ENCODE data around the gene COX5B.
A peak's percentile ranks its signal among the peaks of the same experiment; 100 is the strongest.
"Not testable (repeated sequence)": the region's sequence is repeated elsewhere in the genome, so short reads cannot be mapped to it uniquely, and the experiment has no call there.

Gene COX5B

GRCh38 chr2:97654309-97654708 is 8.4 kb downstream of the COX5B start:
- no peak for DNase-seq (ENCODE audit: low read depth)

DNA sequence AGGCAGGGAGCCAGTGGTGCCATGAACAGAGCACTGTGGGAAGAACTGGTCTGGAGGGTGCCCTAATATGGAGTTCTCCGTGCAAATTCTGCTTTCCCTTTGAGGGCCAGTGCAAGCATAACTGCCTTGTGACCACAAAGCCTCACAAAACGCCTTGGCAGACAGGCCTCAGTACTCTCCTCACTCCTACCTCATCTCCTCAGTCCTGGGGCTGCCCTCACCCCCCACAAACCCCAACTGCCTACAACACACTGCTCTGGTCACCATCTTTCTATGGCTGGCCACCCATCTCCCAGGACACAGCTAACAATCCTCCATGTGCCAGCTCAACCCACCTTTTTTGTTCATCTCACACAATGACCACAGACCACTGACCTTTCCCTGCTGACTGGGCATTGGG is 8.9 kb downstream of the COX5B start:
- DNase-seq (ENCODE audit: low read depth): no peak

DNA sequence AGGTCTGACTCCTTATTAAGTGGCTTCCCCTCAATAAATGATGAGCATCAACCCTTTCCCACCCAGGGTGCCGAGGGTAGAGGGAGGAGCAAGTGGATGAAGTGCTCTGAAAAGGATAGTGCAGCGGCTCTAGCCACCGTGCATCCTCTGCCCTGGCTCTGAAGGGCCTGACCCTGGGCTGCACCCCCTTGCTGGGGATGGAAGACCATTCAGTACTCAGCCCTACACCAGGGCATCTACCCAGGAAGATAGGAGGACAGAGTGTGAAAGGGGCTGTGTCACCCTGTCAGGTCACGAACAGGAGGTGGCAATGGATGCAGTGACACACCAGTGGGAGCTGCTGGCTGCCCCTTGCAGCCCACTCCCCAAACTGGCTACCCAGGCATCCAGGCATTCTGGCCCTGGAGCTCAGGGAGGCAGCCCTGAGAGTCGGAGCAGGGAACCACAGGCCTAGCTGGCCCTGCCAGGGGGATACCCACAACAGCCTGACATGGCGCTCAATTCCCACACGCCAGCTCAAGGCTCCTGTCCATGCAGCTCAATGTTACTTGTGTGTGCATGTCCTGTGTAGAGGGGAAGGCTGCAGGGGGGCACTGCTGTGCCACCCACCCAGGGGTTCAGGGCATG is 10.4 kb downstream of the COX5B start:
- DNase-seq (ENCODE audit: low read depth): no peak

DNA sequence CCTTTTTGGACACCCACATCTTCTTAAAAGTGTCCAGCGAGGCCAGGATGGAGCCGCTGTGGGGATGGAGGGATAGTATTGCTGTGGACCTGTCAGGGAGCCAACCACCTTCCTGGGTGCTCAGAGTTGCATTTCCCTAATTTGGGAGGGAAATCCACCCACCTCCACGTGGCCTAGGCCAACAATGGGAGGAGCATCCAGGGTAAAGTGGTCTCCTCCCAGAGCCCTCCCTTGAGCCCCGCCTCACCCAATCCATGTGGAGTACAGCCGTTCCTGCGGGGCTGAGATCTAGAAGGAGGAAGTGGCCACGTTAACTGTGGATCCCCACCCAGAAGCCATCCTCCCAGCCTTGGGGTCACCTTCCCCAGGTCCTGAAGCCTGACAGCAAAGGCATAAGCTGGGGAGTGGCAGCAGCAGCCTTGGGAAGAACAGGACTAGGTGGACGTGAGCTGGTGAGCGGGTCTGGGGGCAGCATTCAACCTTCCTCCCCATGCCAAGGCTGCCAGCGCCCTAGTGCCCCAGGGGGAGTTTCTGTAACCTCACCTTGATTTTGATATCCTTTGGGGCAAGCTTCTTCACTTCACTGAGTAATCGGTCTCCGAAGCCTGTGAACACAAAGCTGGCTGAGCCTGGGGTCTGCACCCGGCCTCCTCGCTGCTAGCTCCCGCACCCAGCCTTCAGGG is 11.2 kb downstream of the COX5B start:
- no peak for DNase-seq (ENCODE audit: low read depth)

DNA sequence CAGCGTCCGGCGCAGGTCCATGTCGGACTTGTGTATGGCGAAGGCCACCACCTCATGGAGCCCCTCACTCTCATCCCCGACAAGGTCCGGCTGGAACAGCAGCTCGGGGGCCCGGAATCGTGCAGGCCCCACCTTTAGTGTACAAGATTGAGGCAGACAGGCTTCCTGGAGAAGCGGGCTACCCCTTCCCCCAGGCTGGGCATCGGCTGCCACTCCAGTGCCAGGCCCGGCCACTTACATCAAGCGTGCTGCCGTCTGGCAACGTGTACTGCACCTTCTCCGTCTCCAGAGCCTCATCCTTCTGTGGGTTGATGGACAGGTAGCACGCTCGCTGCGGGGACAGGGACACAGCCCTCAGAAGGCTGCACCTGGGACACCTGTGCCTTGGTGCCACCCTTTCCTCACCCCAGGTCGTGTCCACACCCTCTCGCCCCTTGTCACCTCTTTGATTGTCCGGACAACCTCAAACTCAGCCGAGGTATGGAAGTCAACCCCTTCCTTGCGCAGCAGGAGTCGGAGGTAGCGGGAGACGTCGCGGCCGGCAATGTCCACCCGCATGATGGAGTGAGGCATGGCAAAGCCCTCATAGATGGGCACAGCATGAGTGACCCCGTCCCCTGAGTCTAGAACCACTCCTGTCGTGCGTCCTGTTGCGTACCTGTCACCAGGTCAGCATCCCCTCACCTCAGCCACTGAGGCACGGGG is 12.3 kb downstream of the COX5B start:
- DNase-seq (ENCODE audit: low read depth): no peak

- DNase-seq (ENCODE audit: low read depth): no peak
These were observed 12.9 kb downstream of the COX5B start for GRCh38 chr2:97658691-97659157.

GRCh38 chr2:97659256-97660043 is 13.6 kb downstream of the COX5B start:
- no peak for DNase-seq (ENCODE audit: low read depth)

DNA sequence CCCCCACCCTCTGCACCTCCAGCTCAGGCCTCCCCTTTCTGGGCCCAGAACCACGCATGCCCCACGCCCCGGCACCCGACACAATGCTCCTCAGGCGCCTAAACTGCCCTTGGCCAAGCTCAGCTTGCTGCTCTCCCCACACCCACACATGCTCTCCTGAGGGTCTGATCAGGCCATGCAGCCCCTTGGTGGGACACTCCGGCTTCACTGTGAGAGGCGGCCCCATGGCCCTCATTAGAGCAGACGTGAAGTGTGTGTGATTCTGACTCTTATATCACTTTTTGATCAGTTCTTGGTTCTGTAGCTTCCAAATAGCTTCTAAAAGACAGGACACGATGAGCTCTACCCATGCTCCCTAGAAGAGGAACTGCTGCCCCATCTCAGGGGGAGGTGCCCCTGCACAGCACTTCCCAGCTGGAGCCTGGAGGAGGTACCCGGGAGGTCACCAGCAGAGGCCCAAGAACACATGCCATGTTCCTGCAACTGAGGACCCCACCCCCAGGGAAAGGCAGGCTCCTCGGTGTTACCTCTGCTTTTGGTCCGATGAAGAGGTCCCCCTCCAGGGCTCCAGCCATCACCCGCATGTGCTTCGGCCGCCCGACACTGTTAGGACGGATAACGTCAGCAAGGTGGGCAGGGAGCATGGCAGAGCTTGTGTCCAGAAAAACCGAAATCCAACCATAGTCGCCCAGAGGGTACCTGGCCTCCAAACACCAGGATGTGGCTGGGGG is 14.3 kb downstream of the COX5B start:
- DNase-seq (ENCODE audit: low read depth): no peak

DNA sequence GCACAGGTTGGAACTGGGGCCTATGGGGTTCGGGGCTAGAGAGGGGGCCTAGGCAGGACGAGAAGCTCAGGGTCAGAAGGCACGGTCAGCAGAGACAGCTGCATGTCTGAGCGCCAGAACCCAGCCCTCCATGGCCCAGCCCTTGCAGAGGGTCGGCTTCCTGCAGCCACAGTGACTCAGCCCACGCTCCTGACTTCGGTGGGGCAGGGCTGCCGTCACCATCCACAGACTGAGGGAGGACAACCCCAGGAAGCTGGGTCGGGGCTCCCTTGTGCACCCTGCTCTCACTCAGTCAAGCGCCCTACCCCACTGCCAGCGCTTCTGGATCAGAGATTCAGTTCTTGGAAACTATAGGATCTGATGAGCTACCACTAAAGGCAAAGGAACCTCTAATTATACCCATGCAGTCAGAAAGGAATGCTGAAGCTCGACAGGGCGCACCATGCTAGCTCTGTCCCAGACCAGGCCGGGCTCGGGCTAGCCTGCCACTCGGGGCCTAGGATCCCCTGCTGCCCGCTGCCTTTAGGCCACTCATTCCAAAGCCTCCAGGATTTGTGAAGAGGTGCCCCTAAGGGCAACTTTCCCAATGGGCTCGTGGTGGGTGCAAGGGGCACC is 15.0 kb downstream of the COX5B start:
- DNase-seq (ENCODE audit: low read depth): no peak

GRCh38 chr2:97661927-97662326 is 16.1 kb downstream of the COX5B start:
- DNase-seq (ENCODE audit: low read depth): no peak

DNA sequence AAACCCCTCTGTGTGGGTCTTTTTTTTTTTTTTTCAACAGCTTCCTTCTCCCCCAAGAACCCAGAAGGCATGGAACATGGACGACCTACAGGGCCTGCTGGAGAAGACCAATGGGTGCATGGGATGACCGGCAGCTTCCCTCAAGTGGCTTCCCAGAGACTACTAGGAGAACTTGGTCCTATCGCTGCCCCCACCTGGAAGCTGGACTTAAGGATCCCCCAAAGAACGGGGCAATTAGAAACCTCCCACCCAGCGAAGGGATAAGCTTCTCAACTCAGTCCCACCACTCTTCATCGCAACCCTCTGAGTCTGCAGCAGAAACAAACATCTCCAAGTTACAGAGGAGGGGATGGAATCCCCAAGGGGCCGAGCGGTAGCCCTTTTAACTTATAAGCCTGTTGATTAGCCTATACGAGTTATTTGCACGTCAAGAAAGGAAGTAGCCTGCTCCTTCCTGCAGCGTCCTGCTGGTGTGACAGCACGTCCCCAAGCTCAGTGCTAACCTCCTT is 16.6 kb downstream of the COX5B start:
- DNase-seq (ENCODE audit: low read depth): no peak

GRCh38 chr2:97662895-97663625 is 17.2 kb downstream of the COX5B start:
- DNase-seq (ENCODE audit: low read depth): no peak

DNA sequence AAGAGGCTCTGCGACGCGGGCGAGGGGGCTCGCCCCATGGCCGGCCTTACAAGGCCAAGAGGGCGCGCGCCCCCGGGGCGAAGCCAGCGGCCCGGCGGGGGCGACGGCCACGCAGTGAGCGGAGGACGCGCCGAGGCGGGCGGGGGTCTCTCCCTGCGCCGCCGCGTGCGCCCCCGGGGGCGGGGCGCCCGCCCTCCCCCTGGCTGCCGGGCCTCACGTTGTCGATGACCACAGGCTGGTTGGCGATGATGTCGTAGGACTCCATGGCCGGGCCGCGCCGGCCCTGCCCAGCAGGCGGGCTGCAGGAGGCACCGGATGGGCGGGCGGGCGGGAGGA is 17.7 kb downstream of the COX5B start:
- DNase-seq (ENCODE audit: low read depth): no peak

GRCh38 chr2:97663962-97664635 is 18.2 kb downstream of the COX5B start, which contains the start of gene ACTR1B:
Gene ACTR1B (minus strand): TSS chr2:97664044. CDS start chr2:97663890, 154 bp downstream.
- DNase-seq (ENCODE audit: low read depth): peak; percentile 89

- DNase-seq (ENCODE audit: low read depth): no peak
These were observed 18.7 kb downstream of the COX5B start for GRCh38 chr2:97664636-97664970.

- no peak for DNase-seq (ENCODE audit: low read depth)
These were observed 23.6 kb downstream of the COX5B start, which contains the start of gene C2orf92 for GRCh38 chr2:97669448-97669847. Gene C2orf92 (plus strand): TSS chr2:97669713. CDS start chr2:97669789, 76 bp downstream.

DNA sequence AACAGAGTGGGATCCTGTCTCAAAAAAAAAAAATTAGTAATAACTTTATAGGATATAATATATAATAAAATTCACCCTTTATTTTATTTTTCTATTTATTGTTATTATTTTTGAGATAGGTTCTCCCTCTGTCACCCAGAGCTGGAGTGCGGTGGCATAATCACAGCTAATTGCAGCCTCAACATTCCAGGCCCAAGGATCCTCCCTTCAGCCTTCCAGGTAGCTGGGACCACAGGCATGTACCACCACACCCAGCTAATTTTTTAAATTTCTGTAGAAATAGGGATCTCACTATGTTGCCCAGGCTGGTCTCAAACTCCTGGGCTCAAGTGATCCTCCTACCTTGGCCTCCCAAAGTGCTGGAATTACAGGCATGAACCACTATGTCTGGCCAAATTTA is 24.6 kb downstream of the COX5B start:
- DNase-seq (ENCODE audit: low read depth): no peak

- no peak for DNase-seq (ENCODE audit: low read depth)
These were observed 25.7 kb downstream of the COX5B start for GRCh38 chr2:97671526-97671925.

- DNase-seq (ENCODE audit: low read depth): not testable (repeated sequence)
These were observed 26.8 kb downstream of the COX5B start for GRCh38 chr2:97672606-97673140.
